HG03139 (cell line): Measurements from ENCODE around the gene FLG.
"Not testable (repeated sequence)": the region's sequence is repeated elsewhere in the genome, so short reads cannot be mapped to it uniquely, and the experiment has no call there.

Experiments
- ATAC-seq: cut with Tn5 transposase; IDR thresholded peaks from one replicate; pipeline ENCODE4 v1.9.1; 2021; ENCODE audit not compliant: unreplicated experiment

Gene FLG

DNA sequence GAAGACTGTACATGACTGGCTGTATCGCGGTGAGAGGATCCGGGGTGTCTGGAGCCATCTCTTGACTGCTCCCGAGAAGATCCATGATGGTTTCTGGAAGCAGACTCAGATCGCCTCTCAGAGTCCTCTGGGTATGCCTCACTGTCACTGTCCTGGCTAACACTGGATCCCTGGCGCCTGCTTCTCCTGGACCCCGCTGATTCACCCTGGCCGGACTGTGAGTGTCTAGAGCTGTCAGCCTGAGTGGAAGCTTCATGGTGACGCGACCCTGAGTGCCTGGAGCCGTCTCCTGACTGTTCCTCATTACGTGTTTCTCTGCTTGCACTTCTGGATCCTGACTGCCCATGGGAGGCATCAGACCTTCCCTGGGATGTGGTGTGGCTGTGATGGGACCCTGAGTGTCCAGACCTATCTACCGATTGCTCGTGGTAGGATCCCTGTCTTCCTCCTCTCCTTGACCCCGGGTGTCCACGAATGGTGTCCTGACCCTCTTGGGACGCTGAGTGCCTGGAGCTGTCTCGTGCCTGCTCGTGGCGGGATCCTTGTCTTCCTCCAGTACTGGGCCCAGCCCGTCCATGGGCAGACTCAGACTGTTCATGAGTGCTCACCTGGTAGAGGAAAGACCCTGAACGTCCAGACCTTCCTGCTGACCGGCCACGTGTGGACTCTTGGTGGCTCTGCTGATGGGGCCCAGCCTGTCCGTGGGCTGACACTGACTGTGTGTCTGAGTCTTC is 21.7 kb downstream of the FLG start:
- ATAC-seq = not testable (repeated sequence)

DNA sequence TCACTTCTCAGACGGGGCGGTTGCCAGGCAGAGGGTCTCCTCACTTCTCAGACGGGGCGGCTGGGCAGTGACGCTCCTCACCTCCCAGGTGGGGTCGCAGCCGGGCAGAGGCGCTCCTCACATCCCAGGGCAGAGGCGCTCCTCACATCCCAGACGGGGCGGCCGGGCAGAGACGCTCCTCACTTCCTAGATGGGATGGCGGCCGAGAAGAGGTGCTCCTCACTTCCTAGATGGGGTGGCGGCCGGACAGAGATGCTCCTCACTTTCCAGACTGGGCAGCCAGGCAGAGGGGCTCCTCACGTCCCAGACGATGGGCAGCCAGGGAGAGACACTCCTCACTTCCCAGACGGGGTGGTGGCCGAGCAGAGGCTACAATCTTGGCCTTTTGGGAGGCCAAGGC is 68.6 kb downstream of the FLG start:
- ATAC-seq = not testable (repeated sequence)
